ENCODE measurements around the gene CCDC15.

Gene CCDC15

GRCh38 chr11:125079878-125080530 lies 126.0 kb downstream of the CCDC15 start:
- no peak for DNase-seq
- Histone ChIP-seq H3K4me1 (ENCODE audit: control insufficient read depth, insufficient read depth, low read length, poor library complexity, severe bottlenecking) (no peaks in the 10 kb centered on the region), H3K27me3 (replicated peaks; ENCODE audit: control insufficient read depth, insufficient read depth, low read length, poor library complexity, severe bottlenecking) (no peaks in the 10 kb centered on the region), H3K4me3 (ENCODE audit: insufficient read depth, low read depth, low read length, poor library complexity, severe bottlenecking) (no peak overlapping the region), H3K36me3 (ENCODE audit: control insufficient read depth, insufficient read depth, low read length) (no peaks in the 10 kb centered on the region), H3K9me3 (ENCODE audit: control insufficient read depth, low read length) (no peaks in the 10 kb centered on the region), H3K27ac (ENCODE audit: insufficient read depth, low read length, poor library complexity, severe bottlenecking) (no peak overlapping the region)

GRCh38 chr11:125080531-125080911 lies 126.5 kb downstream of the CCDC15 start:
- H3K36me3 ChIP-seq (ENCODE audit: control insufficient read depth, insufficient read depth, low read length) = no peaks in the 10 kb centered on the region
- no peaks in the 10 kb centered on the region for H3K9me3 ChIP-seq (ENCODE audit: control insufficient read depth, low read length)
- no peak for DNase-seq
- no peak overlapping the region for H3K27ac ChIP-seq (ENCODE audit: insufficient read depth, low read length, poor library complexity, severe bottlenecking)
- H3K4me3 ChIP-seq (ENCODE audit: insufficient read depth, low read depth, low read length, poor library complexity, severe bottlenecking) = no peak overlapping the region
- no peaks in the 10 kb centered on the region for H3K27me3 ChIP-seq (replicated peaks; ENCODE audit: control insufficient read depth, insufficient read depth, low read length, poor library complexity, severe bottlenecking)
- no peaks in the 10 kb centered on the region for H3K4me1 ChIP-seq (ENCODE audit: control insufficient read depth, insufficient read depth, low read length, poor library complexity, severe bottlenecking)

GRCh38 chr11:125081098-125081798 lies 127.2 kb downstream of the CCDC15 start:
- no peak overlapping the region for H3K4me3 ChIP-seq (ENCODE audit: insufficient read depth, low read depth, low read length, poor library complexity, severe bottlenecking)
- no peak for DNase-seq
- no peak overlapping the region for H3K27ac ChIP-seq (ENCODE audit: insufficient read depth, low read length, poor library complexity, severe bottlenecking)
- H3K4me1 ChIP-seq (ENCODE audit: control insufficient read depth, insufficient read depth, low read length, poor library complexity, severe bottlenecking) = no peaks in the 10 kb centered on the region
- H3K36me3 ChIP-seq (ENCODE audit: control insufficient read depth, insufficient read depth, low read length) = no peaks in the 10 kb centered on the region
- no peaks in the 10 kb centered on the region for H3K27me3 ChIP-seq (replicated peaks; ENCODE audit: control insufficient read depth, insufficient read depth, low read length, poor library complexity, severe bottlenecking)
- H3K9me3 ChIP-seq (ENCODE audit: control insufficient read depth, low read length) = no peaks in the 10 kb centered on the region

- H3K27ac ChIP-seq (ENCODE audit: insufficient read depth, low read length, poor library complexity, severe bottlenecking) = no peak overlapping the region
- H3K4me1 ChIP-seq (ENCODE audit: control insufficient read depth, insufficient read depth, low read length, poor library complexity, severe bottlenecking) = no peaks in the 10 kb centered on the region
- H3K36me3 ChIP-seq (ENCODE audit: control insufficient read depth, insufficient read depth, low read length) = no peaks in the 10 kb centered on the region
- H3K9me3 ChIP-seq (ENCODE audit: control insufficient read depth, low read length) = no peaks in the 10 kb centered on the region
- no peak for DNase-seq
- H3K27me3 ChIP-seq (replicated peaks; ENCODE audit: control insufficient read depth, insufficient read depth, low read length, poor library complexity, severe bottlenecking) = no peaks in the 10 kb centered on the region
- no peak overlapping the region for H3K4me3 ChIP-seq (ENCODE audit: insufficient read depth, low read depth, low read length, poor library complexity, severe bottlenecking)
These were observed 128.0 kb downstream of the CCDC15 start for GRCh38 chr11:125082040-125082439.

- Histone ChIP-seq H3K9me3 (ENCODE audit: control insufficient read depth, low read length) (no peaks in the 10 kb centered on the region), H3K27me3 (replicated peaks; ENCODE audit: control insufficient read depth, insufficient read depth, low read length, poor library complexity, severe bottlenecking) (no peaks in the 10 kb centered on the region), H3K27ac (ENCODE audit: insufficient read depth, low read length, poor library complexity, severe bottlenecking) (no peak overlapping the region), H3K4me1 (ENCODE audit: control insufficient read depth, insufficient read depth, low read length, poor library complexity, severe bottlenecking) (no peaks in the 10 kb centered on the region), H3K4me3 (ENCODE audit: insufficient read depth, low read depth, low read length, poor library complexity, severe bottlenecking) (no peak overlapping the region), H3K36me3 (ENCODE audit: control insufficient read depth, insufficient read depth, low read length) (no peaks in the 10 kb centered on the region)
- DNase-seq = no peak
These were observed 128.8 kb downstream of the CCDC15 start for GRCh38 chr11:125082611-125083311.

GRCh38 chr11:125083312-125084056 lies 129.5 kb downstream of the CCDC15 start:
- Histone ChIP-seq H3K36me3 (ENCODE audit: control insufficient read depth, insufficient read depth, low read length) (no peaks in the 10 kb centered on the region), H3K9me3 (ENCODE audit: control insufficient read depth, low read length) (no peaks in the 10 kb centered on the region), H3K4me1 (ENCODE audit: control insufficient read depth, insufficient read depth, low read length, poor library complexity, severe bottlenecking) (no peaks in the 10 kb centered on the region), H3K27me3 (replicated peaks; ENCODE audit: control insufficient read depth, insufficient read depth, low read length, poor library complexity, severe bottlenecking) (no peaks in the 10 kb centered on the region), H3K4me3 (ENCODE audit: insufficient read depth, low read depth, low read length, poor library complexity, severe bottlenecking) (no peak overlapping the region), H3K27ac (ENCODE audit: insufficient read depth, low read length, poor library complexity, severe bottlenecking) (no peak overlapping the region)
- DNase-seq = no peak

GRCh38 chr11:125084057-125084416 lies 130.0 kb downstream of the CCDC15 start:
- H3K9me3 ChIP-seq (ENCODE audit: control insufficient read depth, low read length) = no peaks in the 10 kb centered on the region
- no peak for DNase-seq
- no peak overlapping the region for H3K27ac ChIP-seq (ENCODE audit: insufficient read depth, low read length, poor library complexity, severe bottlenecking)
- H3K36me3 ChIP-seq (ENCODE audit: control insufficient read depth, insufficient read depth, low read length) = no peaks in the 10 kb centered on the region
- H3K4me1 ChIP-seq (ENCODE audit: control insufficient read depth, insufficient read depth, low read length, poor library complexity, severe bottlenecking) = no peaks in the 10 kb centered on the region
- no peak overlapping the region for H3K4me3 ChIP-seq (ENCODE audit: insufficient read depth, low read depth, low read length, poor library complexity, severe bottlenecking)
- H3K27me3 ChIP-seq (replicated peaks; ENCODE audit: control insufficient read depth, insufficient read depth, low read length, poor library complexity, severe bottlenecking) = no peaks in the 10 kb centered on the region

- DNase-seq = no peak
- no peaks in the 10 kb centered on the region for H3K4me1 ChIP-seq (ENCODE audit: control insufficient read depth, insufficient read depth, low read length, poor library complexity, severe bottlenecking)
- no peaks in the 10 kb centered on the region for H3K36me3 ChIP-seq (ENCODE audit: control insufficient read depth, insufficient read depth, low read length)
- H3K4me3 ChIP-seq (ENCODE audit: insufficient read depth, low read depth, low read length, poor library complexity, severe bottlenecking) = no peak overlapping the region
- no peaks in the 10 kb centered on the region for H3K27me3 ChIP-seq (replicated peaks; ENCODE audit: control insufficient read depth, insufficient read depth, low read length, poor library complexity, severe bottlenecking)
- no peaks in the 10 kb centered on the region for H3K9me3 ChIP-seq (ENCODE audit: control insufficient read depth, low read length)
- no peak overlapping the region for H3K27ac ChIP-seq (ENCODE audit: insufficient read depth, low read length, poor library complexity, severe bottlenecking)
These were observed 130.8 kb downstream of the CCDC15 start for GRCh38 chr11:125084761-125085231.

- Histone ChIP-seq H3K9me3 (ENCODE audit: control insufficient read depth, low read length) (no peaks in the 10 kb centered on the region), H3K4me1 (ENCODE audit: control insufficient read depth, insufficient read depth, low read length, poor library complexity, severe bottlenecking) (no peaks in the 10 kb centered on the region), H3K27me3 (replicated peaks; ENCODE audit: control insufficient read depth, insufficient read depth, low read length, poor library complexity, severe bottlenecking) (no peaks in the 10 kb centered on the region), H3K27ac (ENCODE audit: insufficient read depth, low read length, poor library complexity, severe bottlenecking) (no peak overlapping the region), H3K36me3 (ENCODE audit: control insufficient read depth, insufficient read depth, low read length) (no peaks in the 10 kb centered on the region), H3K4me3 (ENCODE audit: insufficient read depth, low read depth, low read length, poor library complexity, severe bottlenecking) (no peak overlapping the region)
- DNase-seq = no peak
These were observed 131.5 kb downstream of the CCDC15 start for GRCh38 chr11:125085301-125086081.
